ENCODE results near the gene PNPLA1.
A peak's percentile ranks its signal among the peaks of the same experiment; 100 is the strongest.

The PNPLA1 gene

GRCh38 chr6:36345681-36346466 lies 76.0 kb downstream of the PNPLA1 start:
- no peaks in the 10 kb centered on the region for H3K79me2 ChIP-seq (ENCODE audit: insufficient read depth, low read depth)
- H2AFZ ChIP-seq (ENCODE audit: low read depth), result no peak overlapping the region
- H3K4me1 ChIP-seq (ENCODE audit: low read depth, poor library complexity, severe bottlenecking), result peaks cover 19% of the 10 kb centered on the region
- H3K27ac ChIP-seq, result no peak overlapping the region
- no peaks in the 10 kb centered on the region for H3K36me3 ChIP-seq (ENCODE audit: insufficient read depth)
- no peaks in the 10 kb centered on the region for H4K20me1 ChIP-seq (ENCODE audit: insufficient read depth)
- no peaks in the 10 kb centered on the region for H3K27me3 ChIP-seq (ENCODE audit: insufficient read depth, low read depth)
- H3K4me3 ChIP-seq (IDR thresholded peaks at IDR 0.05; ENCODE audit: insufficient read depth, low read depth, low read length), result no peak overlapping the region
- H3K9ac ChIP-seq, result no peak overlapping the region
- H3K4me2 ChIP-seq, result no peak overlapping the region
- TF ChIP-seq CTCF (conservative IDR thresholded peaks at IDR 0.05; ENCODE audit: low read depth, low read length), result no peak

GRCh38 chr6:36346486-36347273 lies 76.8 kb downstream of the PNPLA1 start:
- Histone ChIP-seq H4K20me1 (ENCODE audit: insufficient read depth) (no peaks in the 10 kb centered on the region), H3K4me3 (IDR thresholded peaks at IDR 0.05; ENCODE audit: insufficient read depth, low read depth, low read length) (no peak overlapping the region), H2AFZ (ENCODE audit: low read depth) (no peak overlapping the region), H3K4me1 (ENCODE audit: low read depth, poor library complexity, severe bottlenecking) (peaks cover 19% of the 10 kb centered on the region), H3K27me3 (ENCODE audit: insufficient read depth, low read depth) (no peaks in the 10 kb centered on the region), H3K4me2 (no peak overlapping the region), H3K27ac (no peak overlapping the region), H3K9ac (no peak overlapping the region), H3K79me2 (ENCODE audit: insufficient read depth, low read depth) (no peaks in the 10 kb centered on the region), H3K36me3 (ENCODE audit: insufficient read depth) (no peaks in the 10 kb centered on the region)
- no peak for TF ChIP-seq CTCF (conservative IDR thresholded peaks at IDR 0.05; ENCODE audit: low read depth, low read length)

GRCh38 chr6:36347621-36348020 lies 77.8 kb downstream of the PNPLA1 start:
- Histone ChIP-seq H3K27ac (no peak overlapping the region), H3K4me2 (no peak overlapping the region), H3K4me1 (ENCODE audit: low read depth, poor library complexity, severe bottlenecking) (peaks cover 19% of the 10 kb centered on the region), H3K27me3 (ENCODE audit: insufficient read depth, low read depth) (no peaks in the 10 kb centered on the region), H4K20me1 (ENCODE audit: insufficient read depth) (no peaks in the 10 kb centered on the region), H3K9ac (no peak overlapping the region), H3K4me3 (IDR thresholded peaks at IDR 0.05; ENCODE audit: insufficient read depth, low read depth, low read length) (no peak overlapping the region), H3K36me3 (ENCODE audit: insufficient read depth) (no peaks in the 10 kb centered on the region), H3K79me2 (ENCODE audit: insufficient read depth, low read depth) (no peaks in the 10 kb centered on the region), H2AFZ (ENCODE audit: low read depth) (no peak overlapping the region)
- no peak for TF ChIP-seq CTCF (conservative IDR thresholded peaks at IDR 0.05; ENCODE audit: low read depth, low read length)

- no peak overlapping the region for H3K4me3 ChIP-seq (IDR thresholded peaks at IDR 0.05; ENCODE audit: insufficient read depth, low read depth, low read length)
- no peak overlapping the region; the same call in 1 of the 2 replicates for H3K27ac ChIP-seq
- H3K36me3 ChIP-seq (ENCODE audit: insufficient read depth), result no peaks in the 10 kb centered on the region
- H2AFZ ChIP-seq (ENCODE audit: low read depth), result peak overlapping the region; percentile 19; the same call in 1 of the 2 replicates
- no peaks in the 10 kb centered on the region for H3K79me2 ChIP-seq (ENCODE audit: insufficient read depth, low read depth)
- no peak overlapping the region; the same call in 1 of the 2 replicates for H3K9ac ChIP-seq
- no peaks in the 10 kb centered on the region for H4K20me1 ChIP-seq (ENCODE audit: insufficient read depth)
- peak overlapping the region; percentile 18; the same call in 1 of the 2 replicates for H3K4me2 ChIP-seq
- H3K27me3 ChIP-seq (ENCODE audit: insufficient read depth, low read depth), result no peaks in the 10 kb centered on the region
- no peak for TF ChIP-seq CTCF (conservative IDR thresholded peaks at IDR 0.05; ENCODE audit: low read depth, low read length)
- peaks cover 19% of the 10 kb centered on the region for H3K4me1 ChIP-seq (ENCODE audit: low read depth, poor library complexity, severe bottlenecking)
Observed at GRCh38 chr6:36349240-36349639, 79.4 kb downstream of the PNPLA1 start.
